SK-N-SH treated with all-trans-retinoic acid at 6 μM for 48 hours (cell line): Measurements from ENCODE around the gene ENDOV.

ENCODE experiments used
- ATAC-seq: fragments of 200-7000 bp; cut with Tn5 transposase; 3 replicates; pipeline ENCODE4 v1.9.1; 2020; ENCODE audit warnings: mild to moderate bottlenecking, moderate library complexity
- ARNTL ChIP-seq: fragments of 450-650 bp; formaldehyde crosslinking; IDR thresholded peaks from 2 replicates; pipeline ENCODE4 v1.5.0; 2020; ENCODE audit warnings: low read depth, mild to moderate bottlenecking, moderate library complexity, borderline replicate concordance
- BACH2 ChIP-seq: fragments of 250-450 bp; sonication (Bioruptor Pico); IDR thresholded peaks from 2 replicates; pipeline ENCODE4 v1.9.0; 2021; ENCODE audit warnings: mild to moderate bottlenecking, borderline replicate concordance
- CREB5 ChIP-seq: fragments of 250-450 bp; sonication (Bioruptor Pico); IDR thresholded peaks from 2 replicates; pipeline ENCODE4 v1.5.1; 2020; ENCODE audit warnings: low read depth, mild to moderate bottlenecking, moderate library complexity
- CSDC2 ChIP-seq: fragments of 250-450 bp; sonication (Bioruptor Pico); IDR thresholded peaks from 2 replicates; pipeline ENCODE4 v1.5.0; 2020; ENCODE audit warnings: mild to moderate bottlenecking, moderate library complexity
- CSRNP3 ChIP-seq: fragments of 250-450 bp; sonication (Bioruptor Pico); IDR thresholded peaks from 2 replicates; pipeline ENCODE4 v1.5.1; 2021; ENCODE audit warnings: mild to moderate bottlenecking, moderate library complexity
- ESRRG ChIP-seq: fragments of 250-450 bp; sonication (Bioruptor Pico); IDR thresholded peaks from 2 replicates; pipeline ENCODE4 v1.6.1; 2021; ENCODE audit warnings: mild to moderate bottlenecking
- GLIS3 ChIP-seq: fragments of 250-450 bp; sonication (Bioruptor Pico); IDR thresholded peaks from 2 replicates; pipeline ENCODE4 v1.5.0; 2020; ENCODE audit warnings: mild to moderate bottlenecking, moderate library complexity
- ISL1 ChIP-seq: fragments of 250-450 bp; sonication (Bioruptor Pico); IDR thresholded peaks from 2 replicates; pipeline ENCODE4 v2.1.2; 2022; ENCODE audit warnings: mild to moderate bottlenecking, moderate library complexity
- PATZ1 ChIP-seq: fragments of 250-450 bp; sonication (Bioruptor Pico); IDR thresholded peaks from 2 replicates; pipeline ENCODE4 v1.8.0; 2020; ENCODE audit warnings: mild to moderate bottlenecking, moderate library complexity, borderline replicate concordance
- POU6F1 ChIP-seq: fragments of 250-450 bp; sonication (Bioruptor Pico); IDR thresholded peaks from 2 replicates; pipeline ENCODE4 v1.8.0; 2021; ENCODE audit warnings: low read depth, mild to moderate bottlenecking, moderate library complexity, borderline replicate concordance
- PPARA ChIP-seq: fragments of 250-450 bp; sonication (Bioruptor Pico); IDR thresholded peaks from 2 replicates; pipeline ENCODE4 v1.5.0; 2020; ENCODE audit warnings: mild to moderate bottlenecking, borderline replicate concordance
- RARB ChIP-seq: fragments of 250-450 bp; sonication (Bioruptor Pico); IDR thresholded peaks from 2 replicates; pipeline ENCODE4 v1.8.0; 2021; ENCODE audit warnings: mild to moderate bottlenecking, moderate library complexity
- SNAI2 ChIP-seq: fragments of 250-450 bp; sonication (Bioruptor Pico); IDR thresholded peaks from 2 replicates; pipeline ENCODE4 v1.5.0; 2020; ENCODE audit warnings: mild to moderate bottlenecking, moderate library complexity
- TCF4 ChIP-seq: fragments of 250-450 bp; sonication (Bioruptor Pico); IDR thresholded peaks from 2 replicates; pipeline ENCODE4 v1.8.0; 2021; ENCODE audit warnings: mild to moderate bottlenecking, moderate library complexity, borderline replicate concordance
- TOX ChIP-seq: fragments of 250-450 bp; sonication (Bioruptor Pico); IDR thresholded peaks from 2 replicates; pipeline ENCODE4 v1.8.0; 2021; ENCODE audit warnings: mild to moderate bottlenecking, moderate library complexity, borderline replicate concordance
- TSHZ2 ChIP-seq: fragments of 250-450 bp; sonication (Bioruptor Pico); IDR thresholded peaks from 2 replicates; pipeline ENCODE4 v1.5.0; 2020; ENCODE audit warnings: mild to moderate bottlenecking, moderate library complexity
- ZC3H10 ChIP-seq: fragments of 250-450 bp; sonication (Bioruptor Pico); IDR thresholded peaks from 2 replicates; pipeline ENCODE4 v1.5.1; 2021; ENCODE audit warnings: mild to moderate bottlenecking, moderate library complexity
- ZFP30 ChIP-seq: fragments of 450-650 bp; formaldehyde crosslinking; IDR thresholded peaks from 2 replicates; pipeline ENCODE4 v1.5.0; 2022; ENCODE audit warnings: mild to moderate bottlenecking, moderate library complexity
- ZNF565 ChIP-seq: fragments of 450-650 bp; formaldehyde crosslinking; conservative IDR thresholded peaks from 2 replicates; pipeline ENCODE4 v1.5.0; 2020; ENCODE audit warnings: low read depth, mild to moderate bottlenecking, moderate library complexity
- ZNF8 ChIP-seq: fragments of 450-650 bp; formaldehyde crosslinking; IDR thresholded peaks from 2 replicates; pipeline ENCODE4 v1.5.0; 2020; ENCODE audit warnings: mild to moderate bottlenecking, moderate library complexity

ENDOV gene

GRCh38 chr17:80475910-80476876 is 61.2 kb downstream of the ENDOV start, which contains the start of gene NPTX1 (continued):
- no peak for TF ChIP-seq ISL1 (CRISPR knock-in tag)
- no peak for TF ChIP-seq CREB5 (CRISPR knock-in tag)
- TF ChIP-seq BACH2: no peak

- no peak for TF ChIP-seq BACH2
- TF ChIP-seq, all 23 proteins: peak for 0
- no peak for ATAC-seq
These were observed 62.1 kb downstream of the ENDOV start for GRCh38 chr17:80476877-80477646.

- TF ChIP-seq ZC3H10 (CRISPR knock-in tag) (no peak), SNAI2 (CRISPR knock-in tag) (no peak), RARB (CRISPR knock-in tag) (no peak), ZNF565 (CRISPR knock-in tag) (no peak), PPARA (CRISPR knock-in tag) (no peak), ESRRG (no peak), ZFP30 (CRISPR knock-in tag) (no peak), CREB5 (CRISPR knock-in tag) (no peak), ARNTL (no peak), GLIS3 (no peak), CSDC2 (CRISPR knock-in tag) (no peak), BACH2 (no peak), TOX (CRISPR knock-in tag) (no peak), TCF4 (CRISPR knock-in tag) (no peak), POU6F1 (CRISPR knock-in tag) (no peak), CSRNP3 (CRISPR knock-in tag) (no peak), TSHZ2 (CRISPR knock-in tag) (no peak), ZNF8 (CRISPR knock-in tag) (no peak), PATZ1 (CRISPR knock-in tag) (no peak)
- TF ChIP-seq, all 23 proteins: peak for 0
- peak; percentile 76 for ATAC-seq
These were observed 62.9 kb downstream of the ENDOV start for GRCh38 chr17:80477647-80478478.
